H9 (cell line): ENCODE data around the gene PALD1. TPM values are rescaled to one million over a fixed set of nuclear protein-coding genes. Genes with fewer than 3 reads are reported as not detected.

Experiments
- DNase-seq: peaks from one replicate; pipeline ENCODE4 v3.0.0-alpha.2; 2017
- H2AFZ ChIP-seq: one replicate; pipeline ENCODE4 v1.6.1; 2013; ENCODE audit warnings: mild to moderate bottlenecking, low read length, control low read depth, moderate library complexity
- H2AK5ac ChIP-seq: 2 replicates; pipeline ENCODE4 v1.6.1; 2013; ENCODE audit warnings: low read length, control low read depth, mixed read lengths; ENCODE audit not compliant: insufficient read length
- H2BK120ac ChIP-seq: one replicate; pipeline ENCODE4 v1.6.1; 2013; ENCODE audit warnings: low read depth, mild to moderate bottlenecking, low read length, control low read depth, inconsistent platforms; ENCODE audit not compliant: poor library complexity, severe bottlenecking
- H2BK12ac ChIP-seq: 2 replicates; pipeline ENCODE4 v1.6.1; 2013; ENCODE audit warnings: low read length, control low read depth, mixed read lengths, low read depth; ENCODE audit not compliant: insufficient read length
- H2BK15ac ChIP-seq: 2 replicates; pipeline ENCODE4 v1.6.1; 2013; ENCODE audit warnings: low read depth, low read length, control low read depth
- H2BK20ac ChIP-seq: one replicate; pipeline ENCODE4 v1.6.1; 2013; ENCODE audit warnings: low read depth, mild to moderate bottlenecking, low read length, control low read depth, inconsistent platforms; ENCODE audit not compliant: poor library complexity, severe bottlenecking
- H2BK5ac ChIP-seq: 2 replicates; pipeline ENCODE4 v1.6.1; 2013; ENCODE audit warnings: low read length, control low read depth, mixed read lengths; ENCODE audit not compliant: insufficient read length
- H3K14ac ChIP-seq: 2 replicates; pipeline ENCODE4 v1.6.1; 2013; ENCODE audit warnings: low read length, control low read depth; ENCODE audit not compliant: insufficient read depth
- H3K18ac ChIP-seq: 2 replicates; pipeline ENCODE4 v1.6.1; 2013; ENCODE audit warnings: low read depth, mild to moderate bottlenecking, mixed read lengths, low read length, control low read depth; ENCODE audit not compliant: insufficient read length
- H3K23ac ChIP-seq: 2 replicates; pipeline ENCODE4 v1.6.1; 2013; ENCODE audit warnings: low read length, control low read depth, mixed read lengths, low read depth; ENCODE audit not compliant: insufficient read length
- H3K23me2 ChIP-seq: 2 replicates; pipeline ENCODE4 v1.6.1; 2013; ENCODE audit warnings: low read depth, mild to moderate bottlenecking, mixed read lengths, low read length, control low read depth; ENCODE audit not compliant: insufficient read length, poor library complexity, severe bottlenecking
- H3K27ac ChIP-seq: 2 replicates; pipeline ENCODE4 v1.5.1; 2013; ENCODE audit warnings: low read length, control low read depth, mixed read lengths, low read depth; ENCODE audit not compliant: insufficient read length
- H3K27me3 ChIP-seq: 2 replicates; pipeline ENCODE4 v1.6.1; 2013; ENCODE audit warnings: low read length, control low read depth, inconsistent platforms; ENCODE audit not compliant: insufficient read depth
- H3K4ac ChIP-seq: 2 replicates; pipeline ENCODE4 v1.6.1; 2013; ENCODE audit warnings: low read depth, mild to moderate bottlenecking, control low read depth, inconsistent platforms, low read length, moderate library complexity
- H3K4me1 ChIP-seq: 2 replicates; pipeline ENCODE4 v1.6.1; 2013; ENCODE audit warnings: low read length, control low read depth, inconsistent platforms; ENCODE audit not compliant: insufficient read depth
- H3K4me2 ChIP-seq: 2 replicates; pipeline ENCODE4 v1.6.1; 2013; ENCODE audit warnings: low read length, control low read depth, mixed read lengths; ENCODE audit not compliant: insufficient read length, insufficient read depth
- H3K56ac ChIP-seq: 2 replicates; pipeline ENCODE4 v1.6.1; 2013; ENCODE audit warnings: low read depth, mild to moderate bottlenecking, mixed read lengths, low read length, control low read depth; ENCODE audit not compliant: insufficient read length
- H3K79me1 ChIP-seq: 2 replicates; pipeline ENCODE4 v1.6.1; 2013; ENCODE audit warnings: low read depth, mild to moderate bottlenecking, moderate library complexity, low read length, control low read depth, inconsistent platforms; ENCODE audit not compliant: insufficient read depth, poor library complexity, severe bottlenecking
- H3K79me2 ChIP-seq: 2 replicates; pipeline ENCODE4 v1.6.1; 2013; ENCODE audit warnings: low read length, control low read depth, inconsistent platforms; ENCODE audit not compliant: insufficient read depth
- H3K9ac ChIP-seq: 2 replicates; pipeline ENCODE4 v1.6.1; 2013; ENCODE audit warnings: low read length, control low read depth, mixed read lengths; ENCODE audit not compliant: insufficient read length; ENCODE audit errors: extremely low read depth
- H3K9me3 ChIP-seq: one replicate; pipeline ENCODE4 v1.6.1; 2013; ENCODE audit warnings: low read depth, low read length, inconsistent platforms; ENCODE audit not compliant: control insufficient read depth
- H3T11ph ChIP-seq: one replicate; pipeline ENCODE4 v1.6.1; 2013; ENCODE audit warnings: mild to moderate bottlenecking, low read length, control low read depth, inconsistent platforms
- H4K20me1 ChIP-seq: one replicate; pipeline ENCODE4 v1.6.1; 2013; ENCODE audit not compliant: control insufficient read depth, insufficient read length, insufficient read depth
- H4K5ac ChIP-seq: 2 replicates; pipeline ENCODE4 v1.6.1; 2013; ENCODE audit warnings: low read depth, mild to moderate bottlenecking, mixed read lengths, low read length, control low read depth; ENCODE audit not compliant: insufficient read length
- H4K8ac ChIP-seq: replicated peaks from 2 replicates; pipeline ENCODE4 v1.6.1; 2013; ENCODE audit warnings: low read length, control low read depth, mixed read lengths, low read depth; ENCODE audit not compliant: insufficient read length
- H4K91ac ChIP-seq: 2 replicates; pipeline ENCODE4 v1.6.1; 2013; ENCODE audit warnings: low read depth, mild to moderate bottlenecking, moderate library complexity, mixed read lengths, low read length, control low read depth; ENCODE audit not compliant: insufficient read length
- H3K27ac Mint-ChIP-seq, 3 experiments: 2 replicates in 2 of 3; 3 replicates in 1 of 3; pipeline ENCODE4 v1.8.0; 2020 to 2021; ENCODE audit warnings: mixed read lengths in 3 of 3, mild to moderate bottlenecking in 1 of 3, moderate library complexity in 1 of 3
- H3K27me3 Mint-ChIP-seq: 2 replicates; pipeline ENCODE4 v1.8.0; 2021; ENCODE audit warnings: low read depth, mild to moderate bottlenecking, moderate library complexity, mixed read lengths
- H3K36me3 Mint-ChIP-seq, 3 experiments: 2 replicates in 2 of 3; 3 replicates in 1 of 3; pipeline ENCODE4 v1.8.0; 2020 to 2021; ENCODE audit warnings: low read depth in 3 of 3, mixed read lengths in 3 of 3; ENCODE audit not compliant: insufficient read depth in 1 of 3
- H3K4me1 Mint-ChIP-seq, 2 experiments: 2 replicates each; pipeline ENCODE4 v1.8.0; 2020; ENCODE audit warnings: mixed read lengths in 2 of 2
- H3K4me3 Mint-ChIP-seq, 2 experiments: 2 replicates in 1 of 2; 3 replicates in 1 of 2; pipeline ENCODE4 v1.8.0; 2020 to 2021; ENCODE audit warnings: mild to moderate bottlenecking in 2 of 2, mixed read lengths in 2 of 2, moderate library complexity in 1 of 2
- H3K9me3 Mint-ChIP-seq, 2 experiments: 2 replicates in 1 of 2; 3 replicates in 1 of 2; pipeline ENCODE4 v1.8.0; 2020; ENCODE audit warnings: mild to moderate bottlenecking in 2 of 2, mixed read lengths in 2 of 2, moderate library complexity in 1 of 2
- WGBS: extraction: QIAGEN DNeasy Blood & Tissue Kit; methylation state at CpG from one replicate; pipeline ENCODE4 v1.1.7; 2013; ENCODE audit warnings: missing lambda C conversion rate, low lambda C conversion rate, mixed read lengths; ENCODE audit not compliant: insufficient read length; ENCODE audit errors: extremely low coverage; 5-methylcytosine and 5-hydroxymethylcytosine counted together
- total RNA-seq: library from RNA; stranded (reverse); gene quantifications from 2 replicates; pipeline ENCODE4 v1.2.1, GENCODE V29; 2021
- TF ChIP-seq, protein P1 (sequence below): fragments of 200-600 bp; sonication (generic); conservative IDR thresholded peaks from 3 replicates; pipeline ENCODE4 v1.8.0; 2021; ENCODE audit warnings: antibody characterized with exemption, mild to moderate bottlenecking

PALD1 gene
- total RNA-seq, 1 experiment from 2014 or later, result 21.1 TPM

DNA sequence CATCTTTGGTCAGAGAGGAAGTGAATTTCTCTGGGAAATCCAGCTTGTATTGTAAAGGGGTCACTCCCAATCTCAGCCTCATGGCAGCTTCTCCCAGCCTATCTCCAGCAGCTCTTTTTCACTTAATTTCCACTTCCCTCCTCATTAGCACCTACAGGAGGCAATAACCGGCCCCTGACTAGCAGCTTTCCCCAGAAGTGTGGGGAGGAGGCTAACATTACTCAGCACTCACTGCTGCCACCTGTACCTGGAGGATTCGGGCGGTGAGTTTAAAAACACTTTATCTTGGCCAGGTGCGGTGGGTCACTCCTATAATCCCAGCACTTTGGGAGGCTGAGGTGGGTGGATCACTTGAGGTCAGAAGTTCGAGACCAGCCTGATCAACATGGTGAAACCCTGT lies 40.8 kb upstream of the PALD1 start:
- Histone ChIP-seq H2BK15ac (no peak overlapping the region), H4K5ac (no peak overlapping the region), H3K27me3 (peaks cover 7% of the 10 kb centered on the region; the same call in 1 of the 2 replicates), H3K79me2 (peaks cover 9% of the 10 kb centered on the region), H4K8ac (no peak overlapping the region), H3K4ac (no peak overlapping the region), H3K4me2 (no peak overlapping the region), H2BK120ac (no peak overlapping the region), H3K79me1 (no peaks in the 10 kb centered on the region), H3K9me3 (no peaks in the 10 kb centered on the region), H3T11ph (no peak overlapping the region), H4K91ac (no peak overlapping the region), H3K4me1 (peaks cover under 1% of the 10 kb centered on the region; the same call in 1 of the 2 replicates), H2AK5ac (no peak overlapping the region), H3K18ac (no peak overlapping the region), H4K20me1 (no peaks in the 10 kb centered on the region), H2BK20ac (no peak overlapping the region), H3K27ac (no peak overlapping the region), H3K14ac (no peak overlapping the region), H3K23ac (no peak overlapping the region), H3K9ac (no peak overlapping the region), H2AFZ (no peak overlapping the region), H2BK5ac (no peak overlapping the region), H3K23me2 (peaks cover 14% of the 10 kb centered on the region), H2BK12ac (no peak overlapping the region), H3K56ac (no peak overlapping the region)
- WGBS, result no CpG with 5 or more reads among the region's 5 CpGs
- Mint-ChIP-seq H3K27ac (no peak overlapping the region), H3K36me3 (peaks cover 0 to 62% (median 5%) of the 10 kb centered on the region in 3 experiments; a peak in 3 of 7 replicates), H3K4me1 (peaks cover 35% of the 10 kb centered on the region in 2 experiments), H3K9me3 (peaks cover 0 to 4% of the 10 kb centered on the region in 2 experiments; a peak in 2 of 5 replicates), H3K27me3 (peaks cover 31% of the 10 kb centered on the region), H3K4me3 (no peak overlapping the region)
- TF ChIP-seq, protein P1, sequence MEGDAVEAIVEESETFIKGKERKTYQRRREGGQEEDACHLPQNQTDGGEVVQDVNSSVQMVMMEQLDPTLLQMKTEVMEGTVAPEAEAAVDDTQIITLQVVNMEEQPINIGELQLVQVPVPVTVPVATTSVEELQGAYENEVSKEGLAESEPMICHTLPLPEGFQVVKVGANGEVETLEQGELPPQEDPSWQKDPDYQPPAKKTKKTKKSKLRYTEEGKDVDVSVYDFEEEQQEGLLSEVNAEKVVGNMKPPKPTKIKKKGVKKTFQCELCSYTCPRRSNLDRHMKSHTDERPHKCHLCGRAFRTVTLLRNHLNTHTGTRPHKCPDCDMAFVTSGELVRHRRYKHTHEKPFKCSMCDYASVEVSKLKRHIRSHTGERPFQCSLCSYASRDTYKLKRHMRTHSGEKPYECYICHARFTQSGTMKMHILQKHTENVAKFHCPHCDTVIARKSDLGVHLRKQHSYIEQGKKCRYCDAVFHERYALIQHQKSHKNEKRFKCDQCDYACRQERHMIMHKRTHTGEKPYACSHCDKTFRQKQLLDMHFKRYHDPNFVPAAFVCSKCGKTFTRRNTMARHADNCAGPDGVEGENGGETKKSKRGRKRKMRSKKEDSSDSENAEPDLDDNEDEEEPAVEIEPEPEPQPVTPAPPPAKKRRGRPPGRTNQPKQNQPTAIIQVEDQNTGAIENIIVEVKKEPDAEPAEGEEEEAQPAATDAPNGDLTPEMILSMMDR, result peak; percentile 37; the same call in 2 of the 3 replicates
- DNase-seq, result peak; percentile 65
